ENCODE measurements around the gene NUDT19.
A peak's percentile ranks its signal among the peaks of the same experiment; 100 is the strongest.
"Not testable (repeated sequence)": the region's sequence is repeated elsewhere in the genome, so short reads cannot be mapped to it uniquely, and the experiment has no call there.

The NUDT19 gene

GRCh38 chr19:32716203-32716602 is 24.6 kb downstream of the NUDT19 start:
- DNase-seq: not testable (repeated sequence)

- DNase-seq: no peak
Measured at GRCh38 chr19:32717496-32717895, 25.9 kb downstream of the NUDT19 start.

GRCh38 chr19:32718286-32718685 is 26.7 kb downstream of the NUDT19 start:
- no peak for DNase-seq

- DNase-seq: no peak
Measured at GRCh38 chr19:32719611-32720059, 28.0 kb downstream of the NUDT19 start, which contains the start of gene TDRD12. Gene TDRD12 (plus strand): TSS chr19:32719767. CDS start chr19:32720073, 306 bp downstream.

GRCh38 chr19:32720216-32720935 is 28.8 kb downstream of the NUDT19 start:
- DNase-seq: no peak

GRCh38 chr19:32720936-32721250 is 29.3 kb downstream of the NUDT19 start:
- DNase-seq: no peak

- peak; percentile 49 for DNase-seq
Measured at GRCh38 chr19:32735936-32736335, 44.3 kb downstream of the NUDT19 start.

- no peak for DNase-seq
Measured at GRCh38 chr19:32743021-32743420, 51.4 kb downstream of the NUDT19 start.

- DNase-seq: no peak
Measured at GRCh38 chr19:32743447-32743846, 51.8 kb downstream of the NUDT19 start.

GRCh38 chr19:32744555-32745325 is 53.1 kb downstream of the NUDT19 start:
- no peak for DNase-seq

- not testable (repeated sequence) for DNase-seq
Measured at GRCh38 chr19:32745594-32746251, 54.1 kb downstream of the NUDT19 start.

GRCh38 chr19:32746631-32747196 is 55.1 kb downstream of the NUDT19 start:
- not testable (repeated sequence) for DNase-seq

- no peak for DNase-seq
Measured at GRCh38 chr19:32748497-32748896, 56.9 kb downstream of the NUDT19 start.

- no peak for DNase-seq
Measured at GRCh38 chr19:32748948-32749347, 57.3 kb downstream of the NUDT19 start.

GRCh38 chr19:32749361-32749760 is 57.7 kb downstream of the NUDT19 start:
- no peak for DNase-seq

- no peak for DNase-seq
Measured at GRCh38 chr19:32750441-32751055, 58.9 kb downstream of the NUDT19 start.

GRCh38 chr19:32751066-32751465 is 59.4 kb downstream of the NUDT19 start:
- DNase-seq: no peak

- DNase-seq: no peak
Measured at GRCh38 chr19:32757189-32757588, 65.6 kb downstream of the NUDT19 start.
